HG03378 (cell line): ENCODE measurements around the gene XRCC5.

Source experiments
- ATAC-seq: cut with Tn5 transposase; IDR thresholded peaks from one replicate; pipeline ENCODE4 v1.9.1; 2021; ENCODE audit warnings: mild to moderate bottlenecking, moderate library complexity; ENCODE audit not compliant: unreplicated experiment

XRCC5 gene

GRCh38 chr2:216221811-216222210 lies 112.7 kb downstream of the XRCC5 start:
- no peak for ATAC-seq

DNA sequence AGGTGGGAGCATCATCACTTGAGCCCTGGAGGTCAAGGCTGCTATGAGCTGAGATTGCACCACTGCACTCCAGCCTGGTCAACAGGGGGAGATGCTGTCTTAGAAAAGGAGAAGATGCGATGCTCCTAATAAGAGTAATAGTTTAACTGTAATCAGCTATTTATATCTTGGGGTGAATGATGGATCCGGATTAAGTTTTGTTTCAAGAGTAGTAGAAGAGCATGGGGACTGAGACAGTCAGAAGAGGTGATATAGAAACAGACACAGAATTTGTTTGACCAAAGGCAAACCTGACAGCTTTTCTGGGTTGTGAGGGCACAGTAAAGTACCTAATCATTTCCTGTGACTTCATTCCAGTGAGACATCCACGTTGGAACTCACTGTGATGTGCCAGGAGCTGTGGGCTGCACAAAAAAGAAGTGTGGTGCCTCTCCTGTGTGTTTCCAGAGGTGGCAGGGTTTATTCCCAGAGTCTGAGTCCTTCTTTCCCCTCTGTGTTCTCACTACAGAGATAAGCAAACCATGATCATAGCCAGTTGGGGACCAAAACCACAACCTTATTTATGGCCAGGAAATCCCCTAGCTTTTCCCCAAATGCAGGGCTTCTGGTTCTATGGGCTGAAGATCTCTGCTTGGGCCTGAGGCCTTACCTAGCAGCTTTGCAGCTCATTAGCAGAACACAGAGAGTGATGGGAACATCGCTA lies 113.7 kb downstream of the XRCC5 start:
- ATAC-seq: peak; percentile 72

GRCh38 chr2:216224388-216224787 lies 115.2 kb downstream of the XRCC5 start:
- ATAC-seq: no peak

DNA sequence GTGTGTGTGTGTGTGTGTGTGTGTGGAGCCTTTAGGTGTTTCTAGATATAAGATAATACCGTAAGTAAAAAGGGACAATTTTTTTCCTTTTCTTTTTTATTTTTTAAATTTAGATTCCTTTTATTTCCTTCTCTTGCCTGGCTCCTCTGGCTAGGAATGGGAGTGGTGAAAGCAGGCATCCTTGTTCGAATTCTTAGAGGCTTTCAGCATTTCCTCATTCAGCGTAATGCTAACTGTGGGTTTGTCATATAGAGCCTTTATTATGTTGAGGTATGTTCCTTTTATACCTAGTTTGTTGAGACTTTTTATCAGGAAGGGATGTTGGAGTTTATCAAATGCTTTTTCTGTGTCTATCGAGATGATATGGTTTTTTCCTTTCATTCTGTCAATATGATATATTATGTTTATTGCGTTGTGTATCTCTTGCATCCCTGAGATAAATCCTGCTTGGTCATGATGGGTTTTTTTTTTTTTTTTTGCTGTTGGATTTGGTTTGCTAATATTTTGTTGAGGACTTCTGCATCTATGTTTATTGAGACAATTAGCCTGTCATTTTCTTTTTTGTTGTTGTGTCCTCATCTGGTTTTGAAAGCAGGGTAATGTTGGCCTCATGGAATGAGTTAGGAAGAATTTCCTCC lies 120.2 kb downstream of the XRCC5 start:
- no peak for ATAC-seq

DNA sequence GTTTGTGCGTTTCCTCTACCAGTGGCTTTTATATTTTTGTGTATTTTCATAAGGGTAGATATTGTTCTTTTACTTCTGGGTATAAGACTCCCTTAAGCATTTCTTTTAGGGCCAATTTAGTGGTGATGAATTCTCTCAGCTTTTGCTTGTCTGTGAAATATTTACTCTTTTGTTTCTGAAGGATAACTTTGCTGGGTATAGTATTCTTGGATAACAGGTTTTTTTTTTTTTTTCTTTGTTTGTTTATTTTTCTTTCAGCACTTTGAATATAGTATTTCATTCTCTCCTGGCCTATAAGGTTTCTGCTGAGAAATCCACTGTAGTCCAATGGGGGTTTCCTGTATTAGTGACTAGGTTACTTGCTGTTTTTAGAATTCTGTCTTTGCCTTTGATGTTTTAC lies 122.7 kb downstream of the XRCC5 start:
- no peak for ATAC-seq

DNA sequence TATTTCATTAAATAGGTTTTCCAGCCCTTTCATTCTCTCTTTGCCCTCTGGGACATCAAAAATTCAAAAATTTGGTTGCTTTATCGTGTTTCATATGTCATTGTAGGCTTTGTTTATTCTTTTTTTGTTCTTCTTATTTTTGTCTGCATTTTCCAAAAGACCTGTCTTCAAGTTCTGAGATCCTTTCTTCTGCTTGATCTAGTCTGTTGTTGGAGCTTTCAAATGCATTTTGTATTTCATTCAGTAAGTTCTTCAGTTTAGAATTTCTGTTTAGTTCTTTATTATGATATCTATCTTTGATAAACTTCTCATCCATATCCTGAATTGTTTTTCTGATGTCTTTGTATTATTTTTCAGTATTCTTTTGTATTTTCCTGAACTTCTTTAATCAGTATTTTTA lies 123.6 kb downstream of the XRCC5 start:
- ATAC-seq: no peak

DNA sequence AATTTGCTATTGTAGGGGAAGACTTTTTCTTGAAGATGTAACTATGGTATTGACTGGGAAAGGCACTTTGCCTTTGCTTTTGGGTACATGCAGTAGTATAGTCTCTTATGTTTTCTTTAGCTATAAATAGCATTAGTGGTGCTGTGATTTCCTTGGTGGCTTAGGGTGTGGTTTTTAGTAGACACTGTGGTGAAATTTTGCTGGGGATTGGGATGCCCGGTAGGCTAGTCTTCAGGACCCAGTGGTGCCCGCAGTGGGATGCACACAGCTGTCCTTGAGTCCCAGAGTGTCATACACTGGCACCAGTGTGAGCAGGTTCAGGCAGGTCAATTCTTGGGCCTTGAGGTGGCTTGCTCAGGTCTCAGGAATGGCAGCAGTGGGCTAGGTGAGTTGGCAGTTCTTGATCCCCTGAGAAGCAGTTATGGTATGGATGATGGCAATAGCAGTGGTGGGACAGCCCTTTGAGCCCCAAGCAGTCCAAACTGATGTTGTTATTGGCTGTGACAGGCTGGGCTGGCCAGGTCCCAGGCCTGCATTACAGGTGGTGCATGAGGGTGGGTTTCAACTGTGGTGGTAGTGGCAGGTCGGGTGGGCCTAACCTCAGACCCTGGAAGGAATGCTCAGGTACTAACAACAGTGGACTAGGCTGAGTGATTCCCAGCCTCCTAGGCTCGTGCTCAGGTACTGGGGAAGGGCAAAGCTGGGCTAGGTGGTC lies 124.3 kb downstream of the XRCC5 start:
- ATAC-seq: no peak

GRCh38 chr2:216234106-216234505 lies 125.0 kb downstream of the XRCC5 start:
- no peak for ATAC-seq

DNA sequence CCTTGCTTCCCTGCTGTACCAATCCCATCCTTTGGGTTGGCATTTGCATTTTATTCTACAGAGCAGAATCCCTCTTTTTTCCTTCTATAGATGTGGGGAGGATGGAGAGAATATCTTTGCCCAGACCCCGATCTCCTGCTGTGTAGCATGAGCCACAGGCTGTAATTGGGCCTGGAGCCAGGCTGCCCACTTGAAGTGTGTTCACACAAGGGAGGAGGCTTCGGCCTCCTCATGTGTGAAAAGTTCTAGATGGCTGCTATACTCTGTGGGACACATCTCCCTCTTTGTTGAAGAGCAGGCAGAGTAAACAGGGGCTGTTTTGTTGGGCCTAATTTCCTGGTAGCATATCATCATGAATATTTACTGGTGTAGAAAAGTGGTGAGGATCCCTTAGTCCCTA lies 126.3 kb downstream of the XRCC5 start:
- ATAC-seq: no peak

GRCh38 chr2:216235896-216236295 lies 126.7 kb downstream of the XRCC5 start:
- no peak for ATAC-seq

- no peak for ATAC-seq
Observed at GRCh38 chr2:216236486-216236885, 127.3 kb downstream of the XRCC5 start.

DNA sequence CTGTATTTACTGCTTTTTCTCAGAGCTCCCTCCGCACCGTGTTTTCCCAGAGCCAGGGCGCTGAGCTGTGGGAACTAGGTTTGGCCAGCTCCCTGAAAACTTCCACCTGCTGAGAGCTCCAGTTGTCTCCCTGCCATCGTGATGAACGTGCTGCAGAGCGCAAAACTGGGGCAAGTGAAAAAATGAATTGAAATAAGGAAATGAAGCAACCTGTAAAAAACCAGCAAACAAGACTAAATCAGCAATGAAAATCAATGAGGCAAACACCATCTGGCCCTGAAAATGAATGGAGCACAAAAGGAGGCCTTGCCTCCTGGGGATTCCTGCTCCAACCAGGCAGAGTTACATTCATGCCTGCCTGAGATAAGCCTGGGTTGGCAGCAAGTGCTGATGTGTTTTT lies 133.2 kb downstream of the XRCC5 start:
- ATAC-seq: no peak

DNA sequence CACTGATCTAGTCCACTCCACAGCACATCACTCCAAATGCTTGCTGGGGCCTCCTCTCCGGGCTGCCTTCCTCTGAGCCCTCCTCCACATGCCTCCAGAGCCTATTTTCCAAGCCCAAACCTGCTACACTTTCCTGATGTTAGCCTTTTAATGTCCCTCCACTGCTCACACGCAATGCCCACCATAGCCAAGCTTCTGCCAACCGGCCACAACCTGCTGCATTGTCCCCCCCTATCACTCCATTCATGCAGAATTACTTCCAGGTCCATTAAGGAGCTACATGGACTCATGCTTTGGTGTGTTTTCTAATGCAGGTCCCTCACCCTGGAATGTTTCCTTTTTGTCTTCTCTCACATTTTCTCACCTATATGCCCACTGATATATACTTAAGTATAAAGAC lies 133.9 kb downstream of the XRCC5 start:
- ATAC-seq: no peak

DNA sequence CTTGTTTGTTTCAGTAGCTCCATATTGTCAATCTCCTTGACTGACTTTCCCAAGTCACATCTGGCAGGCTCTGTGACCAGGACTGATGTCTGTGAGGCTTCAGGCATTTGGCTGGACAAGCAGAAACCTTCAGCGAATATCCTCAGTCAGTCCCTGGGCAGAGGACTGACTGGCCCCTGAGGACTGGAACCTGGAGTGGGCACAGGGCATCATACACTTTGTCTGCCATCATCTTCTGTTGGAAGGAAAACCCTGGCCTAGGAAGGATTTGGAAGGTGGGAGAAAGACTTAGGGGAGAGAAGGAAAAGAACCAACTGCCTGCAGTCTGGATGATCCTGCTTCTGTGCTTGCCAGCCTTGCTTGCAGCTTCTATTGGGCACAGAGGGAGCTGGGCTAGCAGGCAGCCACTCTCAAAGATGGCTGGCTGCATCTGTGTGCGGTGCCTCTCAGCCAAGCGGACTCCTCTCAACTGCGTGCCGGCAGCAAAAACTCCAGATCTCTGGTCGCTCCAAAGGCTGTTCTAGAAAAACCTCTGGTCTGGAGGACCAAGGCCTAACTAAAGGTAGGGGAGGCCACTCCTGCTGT lies 136.3 kb downstream of the XRCC5 start:
- ATAC-seq: no peak

DNA sequence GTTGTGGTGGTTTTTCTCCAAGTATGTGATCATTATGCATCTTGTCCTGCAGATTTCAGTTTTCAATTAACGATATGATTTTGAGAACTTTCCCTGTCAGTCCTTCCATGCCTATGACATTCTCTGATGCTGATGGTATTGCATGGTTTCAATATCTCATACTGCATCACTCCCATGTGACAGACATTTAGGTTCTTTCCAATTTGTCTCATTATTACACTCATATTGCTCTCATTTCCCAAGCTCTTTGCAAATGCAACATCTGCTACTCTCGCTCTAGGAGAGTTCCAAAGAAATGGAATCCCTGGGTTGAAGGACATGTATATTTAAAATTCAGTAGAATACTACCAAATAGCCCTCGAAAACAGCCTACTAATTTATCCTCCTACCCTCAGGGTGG lies 137.6 kb downstream of the XRCC5 start:
- ATAC-seq: no peak
